GM13976 (cell line): Measurements from ENCODE around the gene CDYL.

ENCODE experiments used
- DNase-seq: peaks from one replicate; pipeline ENCODE4 v3.0.0; 2012; ENCODE audit warnings: low spot score
- in situ Hi-C: fragments of 300-500 bp; cut with MboI; formaldehyde crosslinking; loops from one replicate; pipeline ENCODE4 v1.12.0; 2022; ENCODE audit warnings: low sequenced_read_pairs, mixed read lengths, inconsistent platforms; ENCODE audit not compliant: unreplicated experiment
- TF ChIP-seq, protein P1 (sequence below): IDR thresholded peaks from 2 replicates; pipeline ENCODE4 v1.5.1; 2012; ENCODE audit warnings: borderline replicate concordance, mild to moderate bottlenecking; ENCODE audit not compliant: insufficient read depth; ENCODE audit errors: extremely low read depth, missing control alignments, control extremely low read depth

CDYL gene

DNA sequence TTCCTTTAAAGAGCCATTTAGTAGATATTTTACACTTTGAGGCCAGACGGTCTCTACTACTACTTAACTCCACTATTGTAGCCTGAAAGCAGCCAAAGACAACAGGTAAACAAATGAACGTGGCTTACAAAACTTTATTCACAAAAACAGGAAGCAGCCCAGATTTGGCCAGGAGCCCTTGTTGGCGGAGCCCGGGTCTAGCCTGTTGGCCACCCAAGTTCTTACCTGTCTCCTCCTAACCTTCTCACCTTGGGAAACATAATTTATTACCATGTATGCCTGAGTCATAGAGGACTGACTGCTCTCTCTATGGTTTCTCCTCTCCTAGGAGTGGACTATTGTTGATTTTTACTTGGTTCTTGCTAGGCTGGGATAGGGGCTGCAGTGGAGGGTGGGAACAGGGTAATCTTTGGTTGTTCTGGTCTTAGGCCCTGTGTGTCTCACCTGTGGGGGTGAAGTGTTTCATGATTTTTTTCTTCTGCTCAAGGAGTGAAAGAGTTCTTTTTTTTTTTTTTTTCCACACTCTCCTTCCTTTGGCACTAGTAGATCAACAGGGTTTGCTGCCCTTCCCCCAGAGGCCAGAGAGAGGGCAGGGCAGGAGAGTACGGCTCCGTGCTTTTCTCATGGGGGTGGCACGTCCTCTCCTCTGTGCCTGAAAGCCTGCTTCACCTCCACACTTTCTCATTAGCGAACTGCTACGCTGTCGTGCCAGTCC is 137.7 kb downstream of the CDYL start:
- TF ChIP-seq, protein P1, sequence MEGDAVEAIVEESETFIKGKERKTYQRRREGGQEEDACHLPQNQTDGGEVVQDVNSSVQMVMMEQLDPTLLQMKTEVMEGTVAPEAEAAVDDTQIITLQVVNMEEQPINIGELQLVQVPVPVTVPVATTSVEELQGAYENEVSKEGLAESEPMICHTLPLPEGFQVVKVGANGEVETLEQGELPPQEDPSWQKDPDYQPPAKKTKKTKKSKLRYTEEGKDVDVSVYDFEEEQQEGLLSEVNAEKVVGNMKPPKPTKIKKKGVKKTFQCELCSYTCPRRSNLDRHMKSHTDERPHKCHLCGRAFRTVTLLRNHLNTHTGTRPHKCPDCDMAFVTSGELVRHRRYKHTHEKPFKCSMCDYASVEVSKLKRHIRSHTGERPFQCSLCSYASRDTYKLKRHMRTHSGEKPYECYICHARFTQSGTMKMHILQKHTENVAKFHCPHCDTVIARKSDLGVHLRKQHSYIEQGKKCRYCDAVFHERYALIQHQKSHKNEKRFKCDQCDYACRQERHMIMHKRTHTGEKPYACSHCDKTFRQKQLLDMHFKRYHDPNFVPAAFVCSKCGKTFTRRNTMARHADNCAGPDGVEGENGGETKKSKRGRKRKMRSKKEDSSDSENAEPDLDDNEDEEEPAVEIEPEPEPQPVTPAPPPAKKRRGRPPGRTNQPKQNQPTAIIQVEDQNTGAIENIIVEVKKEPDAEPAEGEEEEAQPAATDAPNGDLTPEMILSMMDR, result no peak
- no peak for DNase-seq
- in situ Hi-C loops, result no loop called here

DNA sequence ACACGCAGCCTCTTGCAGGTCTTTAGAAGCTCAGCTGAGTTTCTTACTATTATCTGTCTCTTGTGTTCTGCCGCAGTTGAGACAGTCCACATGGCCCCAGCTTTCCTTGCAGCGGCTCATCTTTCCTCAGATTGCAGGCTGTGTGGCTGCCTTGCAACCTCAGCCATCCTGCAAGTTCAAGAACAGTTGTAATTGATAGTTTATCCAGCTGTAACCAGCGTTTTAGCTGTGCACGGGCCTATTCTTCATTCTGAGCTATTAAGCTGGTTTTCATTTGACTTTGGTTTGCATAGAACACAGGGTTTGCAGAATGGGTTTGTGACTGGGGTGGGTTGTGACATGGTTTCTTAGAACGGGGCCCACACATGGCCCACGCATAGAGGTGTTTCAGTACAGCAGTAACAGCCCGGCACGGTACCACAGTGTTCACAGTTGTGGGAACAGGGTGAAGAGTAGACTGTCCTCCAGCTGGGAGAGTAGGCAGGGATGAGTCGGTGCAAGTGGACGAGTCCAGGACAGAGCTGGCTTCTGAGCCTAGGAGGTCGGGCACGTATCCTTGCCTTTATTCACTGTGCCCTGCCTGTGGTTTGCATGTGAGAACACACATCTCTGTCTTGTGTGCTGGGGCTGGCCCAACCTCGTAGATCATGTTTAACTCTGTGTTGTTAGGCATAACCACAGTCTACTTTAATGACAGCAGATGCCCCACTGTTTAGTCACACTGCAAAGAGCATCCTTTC is 138.4 kb downstream of the CDYL start:
- DNase-seq, result no peak
- TF ChIP-seq, protein P1, result no peak
- in situ Hi-C loops, result no loop called here

DNA sequence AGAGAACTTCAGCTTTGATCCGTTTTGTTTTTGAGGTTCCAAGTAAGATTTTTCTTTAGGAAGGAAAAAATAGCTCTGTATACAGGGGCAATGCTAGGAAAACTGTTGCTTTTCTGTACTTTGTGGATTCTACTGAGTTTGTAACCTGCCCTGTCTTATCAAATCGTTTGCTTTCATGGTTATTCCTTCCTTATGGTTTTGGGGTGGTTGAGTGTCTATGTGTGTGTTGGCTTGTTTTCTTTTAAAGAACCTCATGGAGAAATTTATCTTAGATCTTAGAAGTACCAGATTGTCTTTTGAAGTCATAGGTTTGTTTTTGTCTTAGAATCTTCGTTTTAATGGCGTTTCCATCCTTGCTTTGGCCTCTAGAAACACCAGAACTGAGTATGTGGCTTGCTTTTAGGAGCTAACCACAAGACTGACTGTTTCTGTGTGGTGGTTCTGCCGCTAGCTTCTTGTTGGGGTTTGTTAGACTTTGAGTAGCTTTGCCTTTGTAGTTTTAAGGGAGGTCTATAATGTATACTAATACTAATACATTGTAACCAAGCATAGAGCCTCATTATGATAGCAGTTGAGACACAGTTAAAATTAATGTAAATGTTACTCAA is 140.9 kb downstream of the CDYL start:
- TF ChIP-seq, protein P1, result no peak
- in situ Hi-C loops, result no loop called here
- DNase-seq, result no peak

DNA sequence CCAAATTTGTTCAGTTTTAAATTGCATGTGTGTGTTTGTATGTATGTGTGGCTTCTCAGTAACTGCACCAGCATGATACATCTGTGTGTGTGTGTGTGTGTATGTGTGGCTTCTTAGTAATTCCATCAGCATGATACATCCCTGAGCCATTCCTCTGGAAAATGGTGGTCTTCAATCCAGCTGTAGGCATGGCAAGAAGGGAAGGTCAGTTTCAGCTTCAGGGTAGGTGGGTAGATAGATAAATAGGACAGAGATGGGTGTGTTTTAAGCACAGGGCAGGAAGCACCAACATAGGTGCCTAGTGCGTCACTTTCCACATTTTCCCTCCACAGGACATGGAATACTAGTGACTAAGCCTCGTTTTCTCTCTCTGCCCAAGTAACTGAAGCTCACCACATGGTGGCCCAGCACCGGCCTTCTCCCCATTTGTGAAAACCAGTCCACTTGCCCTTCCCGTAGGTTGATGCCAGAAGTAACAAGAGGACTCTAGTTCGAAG is 144.8 kb downstream of the CDYL start:
- in situ Hi-C loops, result no loop called here
- TF ChIP-seq, protein P1, result no peak
- DNase-seq, result no peak

DNA sequence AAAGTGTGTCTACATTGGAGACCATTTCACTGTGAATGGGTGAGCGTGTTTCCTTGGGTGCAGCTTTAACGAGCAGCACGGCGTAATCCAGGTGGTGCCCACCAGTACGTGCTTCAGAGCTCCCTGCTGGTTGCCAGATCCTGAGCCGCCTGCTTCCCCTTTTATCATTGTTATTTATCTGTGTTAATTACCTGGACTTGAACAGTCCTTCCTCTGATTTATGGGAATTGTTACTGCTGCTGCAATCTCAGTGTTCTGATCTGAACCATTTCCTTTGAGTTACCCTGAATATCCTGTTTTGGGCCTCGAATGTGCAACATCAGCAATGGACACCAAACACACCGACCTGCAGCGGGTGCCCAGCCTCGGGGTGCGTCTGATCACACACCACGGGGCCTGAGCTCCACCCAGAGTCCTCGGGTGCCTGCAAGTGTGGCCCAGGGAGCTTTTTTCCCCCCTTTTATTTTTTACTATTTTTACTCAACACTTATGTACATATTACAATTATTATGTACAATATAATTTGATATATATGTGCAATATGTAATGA is 146.4 kb downstream of the CDYL start:
- in situ Hi-C loops, result no loop called here
- TF ChIP-seq, protein P1, result no peak
- DNase-seq, result no peak

DNA sequence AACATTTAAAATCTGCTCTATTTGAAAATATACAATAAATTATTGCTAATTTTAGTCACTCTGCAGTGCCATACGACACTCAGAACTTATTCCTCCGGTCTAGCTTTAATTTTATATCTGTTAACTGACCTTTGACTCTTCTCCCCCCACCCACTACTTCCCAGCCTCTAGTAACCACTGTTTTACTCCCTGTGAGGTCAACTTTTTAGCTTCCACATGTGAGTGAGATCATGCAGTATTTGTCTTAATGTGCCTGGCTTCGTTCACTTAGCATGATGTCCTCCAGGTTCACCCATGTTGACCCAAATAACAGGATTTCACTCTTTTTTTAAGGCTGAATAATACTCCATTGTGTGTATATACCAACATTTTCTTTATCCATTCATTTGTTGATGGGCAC is 146.9 kb downstream of the CDYL start:
- in situ Hi-C loops, result no loop called here
- DNase-seq, result no peak
- TF ChIP-seq, protein P1, result no peak
